HepG2 (cell line): Measurements from ENCODE around the gene RITA1.

Source experiments
- KLF16 ChIP-seq, 2 experiments: sonication (generic) in 1 of 2; formaldehyde crosslinking in 1 of 2; IDR thresholded peaks; 2 replicates each; pipeline versions ENCODE4 v1.6.1 to v1.8.0; 2016 to 2023; ENCODE audit warnings: missing genetic modification reagents in 2 of 2, missing compliant biosample characterization in 1 of 2
- PITX1 ChIP-seq: sonication (generic); formaldehyde crosslinking; IDR thresholded peaks from 2 replicates; pipeline ENCODE4 v1.5.1; 2020; ENCODE audit warnings: mild to moderate bottlenecking, missing genetic modification reagents
- RBAK ChIP-seq: sonication (generic); formaldehyde crosslinking; IDR thresholded peaks from 2 replicates; pipeline ENCODE4 v1.5.1; 2020; ENCODE audit warnings: mild to moderate bottlenecking, missing genetic modification reagents
- SNRNP70 ChIP-seq: fragments of 200-400 bp; formaldehyde crosslinking; IDR thresholded peaks from 2 replicates; pipeline ENCODE4 v1.6.1; 2017; ENCODE audit warnings: mild to moderate bottlenecking, low read depth, low read length, moderate library complexity
- ZNF232 ChIP-seq: sonication (generic); formaldehyde crosslinking; IDR thresholded peaks from 2 replicates; pipeline ENCODE4 v1.4.0; 2020; ENCODE audit warnings: missing genetic modification reagents, borderline replicate concordance
- ZNF605 ChIP-seq: sonication (generic); formaldehyde crosslinking; IDR thresholded peaks from 2 replicates; pipeline ENCODE4 v1.8.0; 2022; ENCODE audit warnings: mild to moderate bottlenecking, missing genetic modification reagents
- TF ChIP-seq, protein P1 (sequence below): sonication (generic); formaldehyde crosslinking; IDR thresholded peaks from 2 replicates; pipeline ENCODE4 v1.9.0; 2022; ENCODE audit warnings: missing genetic modification reagents, mild to moderate bottlenecking, borderline replicate concordance
- TF ChIP-seq, protein P2 (sequence below): sonication (generic); formaldehyde crosslinking; IDR thresholded peaks from 2 replicates; pipeline ENCODE4 v1.8.0; 2022; ENCODE audit warnings: mild to moderate bottlenecking, missing genetic modification reagents; ENCODE audit not compliant: insufficient replicate concordance
- TF ChIP-seq, protein P3 (sequence below): sonication (generic); formaldehyde crosslinking; IDR thresholded peaks from 2 replicates; pipeline ENCODE4 v1.5.0; 2020; ENCODE audit warnings: mild to moderate bottlenecking, missing genetic modification reagents, moderate library complexity
- TF ChIP-seq, protein P4 (sequence below): sonication (generic); formaldehyde crosslinking; IDR thresholded peaks from 2 replicates; pipeline ENCODE4 v1.5.0; 2020; ENCODE audit warnings: missing genetic modification reagents

DNA sequence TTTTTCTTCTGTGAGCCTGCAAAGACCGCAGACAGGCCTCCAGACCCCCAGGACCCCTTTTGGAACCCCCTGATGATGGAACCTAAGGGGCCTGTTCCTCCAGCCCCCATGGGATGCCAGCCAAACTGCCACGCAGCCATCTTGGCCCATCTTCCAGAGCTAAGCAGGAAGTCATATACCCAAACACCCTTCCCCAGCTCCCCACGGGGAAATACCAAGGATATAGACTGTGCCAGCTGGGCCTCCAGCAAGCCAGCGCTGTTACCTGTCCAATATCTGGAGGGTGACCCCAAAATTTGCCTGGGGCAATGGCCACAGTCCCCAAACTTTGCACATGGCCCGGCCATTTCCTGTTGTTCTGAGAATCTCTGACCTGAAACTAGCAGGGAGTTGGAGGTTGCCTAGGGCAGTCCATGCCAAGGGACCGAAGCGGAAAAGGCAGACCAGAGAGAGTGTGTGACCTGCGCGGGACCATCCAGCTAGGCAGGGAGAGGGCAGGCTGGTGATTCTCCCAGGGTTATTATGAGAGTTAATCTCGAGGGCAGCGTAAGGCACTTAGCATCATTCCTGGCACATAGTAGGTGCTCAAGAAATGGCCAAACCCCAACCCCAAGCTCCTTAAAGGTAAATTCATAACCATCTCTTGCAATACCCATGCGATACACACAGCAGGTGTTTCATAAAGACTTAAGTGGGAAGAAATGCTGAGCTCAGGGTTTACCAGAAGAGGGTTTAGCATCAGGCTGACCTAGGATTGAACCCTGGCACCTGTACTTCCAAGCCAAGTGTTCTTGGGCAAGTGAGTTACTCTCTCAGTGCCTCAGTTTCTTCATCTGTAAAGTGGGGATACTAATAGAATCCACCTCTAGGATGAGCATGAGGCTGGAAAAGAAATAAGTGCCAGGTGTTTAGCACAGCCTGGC, 47.4 kb upstream of the RITA1 start:
- no peak for TF ChIP-seq ZNF605 (CRISPR knock-in tag)
- no peak for TF ChIP-seq PITX1 (CRISPR knock-in tag)
- TF ChIP-seq, protein P1, sequence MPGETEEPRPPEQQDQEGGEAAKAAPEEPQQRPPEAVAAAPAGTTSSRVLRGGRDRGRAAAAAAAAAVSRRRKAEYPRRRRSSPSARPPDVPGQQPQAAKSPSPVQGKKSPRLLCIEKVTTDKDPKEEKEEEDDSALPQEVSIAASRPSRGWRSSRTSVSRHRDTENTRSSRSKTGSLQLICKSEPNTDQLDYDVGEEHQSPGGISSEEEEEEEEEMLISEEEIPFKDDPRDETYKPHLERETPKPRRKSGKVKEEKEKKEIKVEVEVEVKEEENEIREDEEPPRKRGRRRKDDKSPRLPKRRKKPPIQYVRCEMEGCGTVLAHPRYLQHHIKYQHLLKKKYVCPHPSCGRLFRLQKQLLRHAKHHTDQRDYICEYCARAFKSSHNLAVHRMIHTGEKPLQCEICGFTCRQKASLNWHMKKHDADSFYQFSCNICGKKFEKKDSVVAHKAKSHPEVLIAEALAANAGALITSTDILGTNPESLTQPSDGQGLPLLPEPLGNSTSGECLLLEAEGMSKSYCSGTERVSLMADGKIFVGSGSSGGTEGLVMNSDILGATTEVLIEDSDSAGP (CRISPR knock-in tag), result no peak
- TF ChIP-seq, protein P2, sequence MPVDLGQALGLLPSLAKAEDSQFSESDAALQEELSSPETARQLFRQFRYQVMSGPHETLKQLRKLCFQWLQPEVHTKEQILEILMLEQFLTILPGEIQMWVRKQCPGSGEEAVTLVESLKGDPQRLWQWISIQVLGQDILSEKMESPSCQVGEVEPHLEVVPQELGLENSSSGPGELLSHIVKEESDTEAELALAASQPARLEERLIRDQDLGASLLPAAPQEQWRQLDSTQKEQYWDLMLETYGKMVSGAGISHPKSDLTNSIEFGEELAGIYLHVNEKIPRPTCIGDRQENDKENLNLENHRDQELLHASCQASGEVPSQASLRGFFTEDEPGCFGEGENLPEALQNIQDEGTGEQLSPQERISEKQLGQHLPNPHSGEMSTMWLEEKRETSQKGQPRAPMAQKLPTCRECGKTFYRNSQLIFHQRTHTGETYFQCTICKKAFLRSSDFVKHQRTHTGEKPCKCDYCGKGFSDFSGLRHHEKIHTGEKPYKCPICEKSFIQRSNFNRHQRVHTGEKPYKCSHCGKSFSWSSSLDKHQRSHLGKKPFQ (CRISPR knock-in tag), result no peak
- TF ChIP-seq ZNF232 (CRISPR knock-in tag), result no peak
- TF ChIP-seq, protein P3, sequence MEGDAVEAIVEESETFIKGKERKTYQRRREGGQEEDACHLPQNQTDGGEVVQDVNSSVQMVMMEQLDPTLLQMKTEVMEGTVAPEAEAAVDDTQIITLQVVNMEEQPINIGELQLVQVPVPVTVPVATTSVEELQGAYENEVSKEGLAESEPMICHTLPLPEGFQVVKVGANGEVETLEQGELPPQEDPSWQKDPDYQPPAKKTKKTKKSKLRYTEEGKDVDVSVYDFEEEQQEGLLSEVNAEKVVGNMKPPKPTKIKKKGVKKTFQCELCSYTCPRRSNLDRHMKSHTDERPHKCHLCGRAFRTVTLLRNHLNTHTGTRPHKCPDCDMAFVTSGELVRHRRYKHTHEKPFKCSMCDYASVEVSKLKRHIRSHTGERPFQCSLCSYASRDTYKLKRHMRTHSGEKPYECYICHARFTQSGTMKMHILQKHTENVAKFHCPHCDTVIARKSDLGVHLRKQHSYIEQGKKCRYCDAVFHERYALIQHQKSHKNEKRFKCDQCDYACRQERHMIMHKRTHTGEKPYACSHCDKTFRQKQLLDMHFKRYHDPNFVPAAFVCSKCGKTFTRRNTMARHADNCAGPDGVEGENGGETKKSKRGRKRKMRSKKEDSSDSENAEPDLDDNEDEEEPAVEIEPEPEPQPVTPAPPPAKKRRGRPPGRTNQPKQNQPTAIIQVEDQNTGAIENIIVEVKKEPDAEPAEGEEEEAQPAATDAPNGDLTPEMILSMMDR, result no peak
- TF ChIP-seq KLF16 (CRISPR knock-in tag; IDR thresholded peaks at IDR 0.05), result no peak
- TF ChIP-seq, protein P4, sequence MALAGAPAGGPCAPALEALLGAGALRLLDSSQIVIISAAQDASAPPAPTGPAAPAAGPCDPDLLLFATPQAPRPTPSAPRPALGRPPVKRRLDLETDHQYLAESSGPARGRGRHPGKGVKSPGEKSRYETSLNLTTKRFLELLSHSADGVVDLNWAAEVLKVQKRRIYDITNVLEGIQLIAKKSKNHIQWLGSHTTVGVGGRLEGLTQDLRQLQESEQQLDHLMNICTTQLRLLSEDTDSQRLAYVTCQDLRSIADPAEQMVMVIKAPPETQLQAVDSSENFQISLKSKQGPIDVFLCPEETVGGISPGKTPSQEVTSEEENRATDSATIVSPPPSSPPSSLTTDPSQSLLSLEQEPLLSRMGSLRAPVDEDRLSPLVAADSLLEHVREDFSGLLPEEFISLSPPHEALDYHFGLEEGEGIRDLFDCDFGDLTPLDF, result no peak
- TF ChIP-seq RBAK (CRISPR knock-in tag), result no peak
- TF ChIP-seq SNRNP70, result no peak
